ENCODE measurements around the gene DUSP6. TPM values are rescaled to one million over a fixed set of nuclear protein-coding genes. Genes with fewer than 3 reads are reported as not detected.

The DUSP6 gene
- total and polyA plus RNA-seq, 2 donors (not counting 1 experiment from before 2014, with no cell fraction given), result 3.2 to 42.2 TPM

- no peak overlapping the region for H2AFZ ChIP-seq (ENCODE audit: insufficient read depth, low read depth, low read length, poor library complexity, severe bottlenecking)
- ChIA-PET POLR2A (no interaction called here), CTCF (interaction anchor here (1.4 kb wide), 1 partner anchor 13 kb away, joined by 3 read pairs; no protein-coding TSS in a partner anchor)
- H3K27ac Mint-ChIP-seq, result no peak overlapping the region
- intact Hi-C loops (cut with micrococcal nuclease), result no loop called here
- H3K9ac ChIP-seq (ENCODE audit: low read length), result no peak overlapping the region
- peaks cover 22% of the 10 kb centered on the region for H3K79me2 ChIP-seq (ENCODE audit: control insufficient read depth, insufficient read depth, low read length)
- H4K20me1 ChIP-seq (ENCODE audit: control insufficient read depth, insufficient read depth, low read length, poor library complexity, severe bottlenecking), result no peaks in the 10 kb centered on the region
- H3K4me1 ChIP-seq (ENCODE audit: control insufficient read depth in 2 of 2, insufficient read depth in 2 of 2, low read length in 2 of 2), result peaks cover 17 to 19% of the 10 kb centered on the region in 2 donors
- H3K9me3 ChIP-seq (ENCODE audit: control extremely low read depth in 1 of 3, control insufficient read depth in 2 of 3, insufficient read depth in 1 of 3, low read length in 2 of 3), result no peaks in the 10 kb centered on the region
- no peaks in the 10 kb centered on the region for H3K27me3 ChIP-seq (replicated peaks in 1 of 4; ENCODE audit: control extremely low read depth in 1 of 4, control insufficient read depth in 3 of 4, insufficient read depth in 4 of 4, low read length in 3 of 4)
- DNase-seq (no peak), ATAC-seq (ENCODE audit: low read depth) (no peak)
- H3K4me2 ChIP-seq (replicated peaks; ENCODE audit: low read depth, low read length, poor library complexity, severe bottlenecking), result no peak overlapping the region
- no peak overlapping the region for H3K4me3 Mint-ChIP-seq
- no peaks in the 10 kb centered on the region for H3K36me3 ChIP-seq (replicated peaks in 1 of 2; ENCODE audit: control extremely low read depth in 1 of 2, control insufficient read depth in 1 of 2, extremely low read depth in 1 of 2, insufficient read depth in 2 of 2, low read length in 1 of 2)
- H3K4me1 Mint-ChIP-seq, result peaks cover 16% of the 10 kb centered on the region
- H3K9me3 Mint-ChIP-seq (ENCODE audit: insufficient read depth), result no peaks in the 10 kb centered on the region
- no peak overlapping the region for H3K4me3 ChIP-seq (ENCODE audit: control extremely low read depth in 1 of 5, extremely low read depth in 1 of 5, insufficient read depth in 1 of 5, low read depth in 2 of 5, low read length in 4 of 5)
- TF ChIP-seq CTCF (IDR thresholded peaks at IDR 0.05) (no peak), EZH2 (IDR thresholded peaks at IDR 0.05; ENCODE audit: borderline replicate concordance, insufficient read depth, low read depth, low read length, poor library complexity, severe bottlenecking) (no peak)
- H3K27ac ChIP-seq (ENCODE audit: low read length in 2 of 2), result no peak overlapping the region
- no peaks in the 10 kb centered on the region for H3K27me3 Mint-ChIP-seq
Observed at GRCh38 chr12:89358805-89359204, 6.5 kb upstream of the DUSP6 start.

DNA sequence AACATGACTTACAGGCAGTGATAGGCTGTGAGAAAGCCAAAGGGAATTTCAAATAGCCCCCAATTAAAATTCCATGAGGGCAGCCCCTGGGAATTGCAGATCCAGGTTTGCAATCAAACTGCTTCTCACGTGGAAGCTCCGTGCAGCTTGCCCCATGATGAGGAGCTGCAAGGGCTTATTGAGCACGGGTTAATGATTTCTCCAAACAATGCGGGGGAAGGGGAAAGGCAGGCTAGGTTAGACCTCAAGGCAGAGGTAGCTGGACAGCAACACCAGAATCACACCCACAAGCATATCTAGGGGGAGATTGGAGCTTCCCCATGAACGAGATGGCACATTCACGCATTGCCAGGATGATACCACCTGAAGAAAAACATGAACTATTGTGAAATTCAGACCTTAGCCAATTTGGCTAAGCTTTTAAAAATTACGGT is 5.0 kb upstream of the DUSP6 start:
- peaks cover 19 to 27% of the 10 kb centered on the region in 2 donors for H3K4me1 ChIP-seq (ENCODE audit: control insufficient read depth in 2 of 2, insufficient read depth in 2 of 2, low read length in 2 of 2)
- H3K4me2 ChIP-seq (replicated peaks; ENCODE audit: low read depth, low read length, poor library complexity, severe bottlenecking), result no peak overlapping the region
- ChIA-PET CTCF (no interaction called here), POLR2A (no interaction called here)
- H3K27ac ChIP-seq (ENCODE audit: low read length in 2 of 2), result no peak overlapping the region
- no peaks in the 10 kb centered on the region for H3K27me3 Mint-ChIP-seq
- peaks cover 25% of the 10 kb centered on the region for H3K4me1 Mint-ChIP-seq
- 95% methylated on average over 3 of the region's 7 CpGs for WGBS (ENCODE audit: insufficient coverage)
- intact Hi-C loops (cut with micrococcal nuclease), result no loop called here
- H3K4me3 Mint-ChIP-seq, result no peak overlapping the region
- H4K20me1 ChIP-seq (ENCODE audit: control insufficient read depth, insufficient read depth, low read length, poor library complexity, severe bottlenecking), result no peaks in the 10 kb centered on the region
- TF ChIP-seq EZH2 (IDR thresholded peaks at IDR 0.05; ENCODE audit: borderline replicate concordance, insufficient read depth, low read depth, low read length, poor library complexity, severe bottlenecking) (no peak), CTCF (IDR thresholded peaks at IDR 0.05) (no peak)
- no peaks in the 10 kb centered on the region for H3K9me3 Mint-ChIP-seq (ENCODE audit: insufficient read depth)
- H3K27me3 ChIP-seq (replicated peaks in 1 of 4; ENCODE audit: control extremely low read depth in 1 of 4, control insufficient read depth in 3 of 4, insufficient read depth in 4 of 4, low read length in 3 of 4), result no peaks in the 10 kb centered on the region
- H2AFZ ChIP-seq (ENCODE audit: insufficient read depth, low read depth, low read length, poor library complexity, severe bottlenecking), result no peak overlapping the region
- no peaks in the 10 kb centered on the region for H3K36me3 ChIP-seq (replicated peaks in 1 of 2; ENCODE audit: control extremely low read depth in 1 of 2, control insufficient read depth in 1 of 2, extremely low read depth in 1 of 2, insufficient read depth in 2 of 2, low read length in 1 of 2)
- no peak overlapping the region for H3K4me3 ChIP-seq (ENCODE audit: control extremely low read depth in 1 of 5, extremely low read depth in 1 of 5, insufficient read depth in 1 of 5, low read depth in 2 of 5, low read length in 4 of 5)
- H3K9me3 ChIP-seq (ENCODE audit: control extremely low read depth in 1 of 3, control insufficient read depth in 2 of 3, insufficient read depth in 1 of 3, low read length in 2 of 3), result no peaks in the 10 kb centered on the region
- H3K27ac Mint-ChIP-seq, result no peak overlapping the region
- H3K9ac ChIP-seq (ENCODE audit: low read length), result no peak overlapping the region
- peaks cover 22% of the 10 kb centered on the region for H3K79me2 ChIP-seq (ENCODE audit: control insufficient read depth, insufficient read depth, low read length)
- no peak for ATAC-seq (ENCODE audit: low read depth)
- no peak for DNase-seq
